HFF-Myc (cell line): ENCODE results near the gene UNC13A.
"Not testable (repeated sequence)": the region's sequence is repeated elsewhere in the genome, so short reads cannot be mapped to it uniquely, and the experiment has no call there.

ENCODE experiments used
- DNase-seq: peaks from one replicate; pipeline ENCODE4 v3.0.0-alpha.2; 2011; ENCODE audit warnings: low read depth; ENCODE audit errors: extremely low read depth
- H3K4me3 ChIP-seq: replicated peaks from 2 replicates; pipeline ENCODE4 v1.5.1; 2011; ENCODE audit warnings: low read depth, mild to moderate bottlenecking, control low read depth, low read length
- TF ChIP-seq, protein P1 (sequence below): IDR thresholded peaks from 2 replicates; pipeline ENCODE4 v1.5.1; 2012; ENCODE audit warnings: mild to moderate bottlenecking, low read depth, low read length, control low read depth; ENCODE audit errors: missing control alignments

UNC13A gene

DNA sequence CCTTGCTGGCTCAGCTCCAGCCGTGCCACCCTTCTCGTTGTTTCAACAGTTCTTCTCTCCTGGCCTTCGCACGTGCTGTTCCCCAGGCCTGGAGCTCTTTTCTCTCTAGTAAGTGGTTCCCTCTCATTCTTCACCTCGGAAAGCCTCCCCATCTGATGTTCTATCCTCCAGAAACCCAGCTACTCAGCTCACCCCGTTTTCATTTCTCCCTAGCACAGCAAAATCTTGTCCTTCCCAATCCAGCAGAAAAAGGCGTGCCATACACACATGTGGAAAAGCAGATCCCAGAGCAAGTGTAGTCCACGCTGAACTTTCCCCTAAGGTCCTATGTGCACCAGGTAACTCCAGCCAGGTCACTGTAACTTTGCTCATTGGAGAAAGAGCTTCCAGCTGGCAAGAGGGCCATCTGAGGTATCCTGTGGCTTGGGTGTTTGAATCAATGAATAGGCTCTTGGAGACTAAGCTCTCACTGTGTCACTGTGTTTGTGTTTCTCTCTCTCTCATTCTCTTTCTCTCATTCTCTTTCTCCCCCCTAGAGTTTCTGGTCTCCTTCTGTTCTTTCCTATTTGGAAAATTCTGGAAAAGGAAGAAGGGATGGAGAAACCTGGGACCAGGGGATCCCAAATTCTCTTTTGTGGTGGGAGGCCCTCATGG is 83.7 kb downstream of the UNC13A start:
- DNase-seq = no peak
- no peak overlapping the region for H3K4me3 ChIP-seq
- TF ChIP-seq, protein P1, sequence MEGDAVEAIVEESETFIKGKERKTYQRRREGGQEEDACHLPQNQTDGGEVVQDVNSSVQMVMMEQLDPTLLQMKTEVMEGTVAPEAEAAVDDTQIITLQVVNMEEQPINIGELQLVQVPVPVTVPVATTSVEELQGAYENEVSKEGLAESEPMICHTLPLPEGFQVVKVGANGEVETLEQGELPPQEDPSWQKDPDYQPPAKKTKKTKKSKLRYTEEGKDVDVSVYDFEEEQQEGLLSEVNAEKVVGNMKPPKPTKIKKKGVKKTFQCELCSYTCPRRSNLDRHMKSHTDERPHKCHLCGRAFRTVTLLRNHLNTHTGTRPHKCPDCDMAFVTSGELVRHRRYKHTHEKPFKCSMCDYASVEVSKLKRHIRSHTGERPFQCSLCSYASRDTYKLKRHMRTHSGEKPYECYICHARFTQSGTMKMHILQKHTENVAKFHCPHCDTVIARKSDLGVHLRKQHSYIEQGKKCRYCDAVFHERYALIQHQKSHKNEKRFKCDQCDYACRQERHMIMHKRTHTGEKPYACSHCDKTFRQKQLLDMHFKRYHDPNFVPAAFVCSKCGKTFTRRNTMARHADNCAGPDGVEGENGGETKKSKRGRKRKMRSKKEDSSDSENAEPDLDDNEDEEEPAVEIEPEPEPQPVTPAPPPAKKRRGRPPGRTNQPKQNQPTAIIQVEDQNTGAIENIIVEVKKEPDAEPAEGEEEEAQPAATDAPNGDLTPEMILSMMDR = no peak

DNA sequence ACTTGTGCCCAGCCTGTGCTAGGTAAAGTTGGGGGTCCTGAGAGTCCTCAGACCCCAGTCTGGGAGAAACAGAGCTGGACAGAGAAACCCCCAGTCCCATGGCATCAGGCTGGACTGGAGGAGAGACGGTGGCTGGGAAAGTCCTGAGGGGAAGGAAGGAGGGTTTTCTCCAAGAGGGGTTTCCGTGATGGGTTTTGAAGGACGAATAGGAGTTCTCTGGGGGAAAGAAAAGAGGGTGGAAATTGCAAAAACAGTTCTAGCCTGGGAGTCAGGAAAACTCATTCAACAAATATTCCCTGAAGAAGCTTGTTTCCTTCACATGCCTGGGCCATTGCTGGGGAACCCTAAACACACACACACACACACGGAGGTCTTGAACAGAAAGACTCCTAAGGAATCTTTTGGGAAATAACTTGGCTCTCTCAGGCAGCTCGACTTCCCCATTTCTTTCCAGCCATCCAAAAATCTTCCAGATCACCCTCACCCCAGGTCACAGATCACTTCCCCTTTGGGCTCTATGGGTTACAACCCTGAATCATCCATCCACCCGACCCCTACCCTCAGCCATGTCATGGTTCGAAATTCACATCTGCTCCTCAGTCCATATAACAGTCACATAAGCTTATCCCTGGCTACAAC is 85.2 kb downstream of the UNC13A start:
- TF ChIP-seq, protein P1 = no peak
- DNase-seq = no peak
- no peak overlapping the region for H3K4me3 ChIP-seq

DNA sequence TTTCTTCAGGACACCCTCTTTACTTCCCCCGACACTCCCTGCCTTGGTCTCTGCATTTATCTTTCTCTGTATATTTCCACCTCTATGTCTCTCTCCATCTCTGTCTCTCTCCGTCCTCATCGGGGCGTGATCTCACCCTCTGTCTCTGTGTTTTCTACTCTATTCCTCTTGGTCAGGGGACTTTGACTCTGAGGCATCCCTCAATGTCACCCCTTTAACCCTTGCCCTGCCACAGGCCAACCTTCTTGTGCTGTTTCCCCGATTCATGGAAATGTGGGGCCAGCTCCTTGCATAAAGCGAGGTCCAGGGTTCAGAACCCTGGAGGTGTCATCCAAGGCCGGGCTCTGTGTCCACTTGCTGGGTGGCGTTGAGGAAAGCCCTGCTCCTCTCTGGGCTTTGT is 85.9 kb downstream of the UNC13A start:
- DNase-seq = no peak
- TF ChIP-seq, protein P1 = no peak
- no peak overlapping the region for H3K4me3 ChIP-seq

DNA sequence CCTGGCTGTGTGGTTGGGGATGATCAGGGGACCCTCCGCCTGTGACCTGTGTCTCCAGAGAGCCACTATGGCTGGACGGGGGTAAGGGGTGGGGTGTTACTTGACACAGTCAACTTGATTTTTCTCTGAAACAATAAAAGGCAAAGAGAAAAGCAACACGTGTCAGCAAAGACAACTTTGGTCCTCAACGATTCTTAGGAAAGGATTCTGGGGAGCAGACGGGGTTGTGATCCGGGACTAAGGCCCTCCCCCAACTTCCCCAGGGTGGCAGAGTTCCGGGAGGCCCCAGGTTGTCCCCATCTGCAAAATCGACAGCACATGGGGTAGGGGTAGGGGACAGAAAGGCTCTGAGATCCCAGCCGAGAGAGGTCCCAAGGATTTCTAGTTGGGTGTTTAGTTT is 86.5 kb downstream of the UNC13A start:
- DNase-seq = no peak
- TF ChIP-seq, protein P1 = no peak
- H3K4me3 ChIP-seq = no peak overlapping the region

DNA sequence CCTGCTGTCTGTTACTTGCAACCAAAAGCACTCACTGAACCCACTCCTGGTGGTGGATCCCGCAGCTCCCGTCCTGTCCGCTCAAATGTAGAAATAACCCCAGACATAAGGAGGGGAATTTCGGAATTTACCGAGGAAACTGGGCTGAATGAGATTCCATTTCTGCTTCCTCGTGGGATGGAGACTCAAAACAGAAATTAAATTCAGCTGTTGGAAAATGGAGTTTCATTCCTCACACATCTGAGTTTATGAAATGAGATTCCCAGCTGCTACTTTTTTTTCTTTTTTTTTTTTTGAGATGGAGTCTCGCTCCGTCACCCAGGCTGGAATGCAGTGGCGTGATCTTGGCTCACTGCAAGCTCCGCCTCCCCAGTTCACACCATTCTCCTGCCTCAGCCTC is 88.4 kb downstream of the UNC13A start:
- H3K4me3 ChIP-seq = no peak overlapping the region
- no peak for DNase-seq
- TF ChIP-seq, protein P1 = no peak

DNA sequence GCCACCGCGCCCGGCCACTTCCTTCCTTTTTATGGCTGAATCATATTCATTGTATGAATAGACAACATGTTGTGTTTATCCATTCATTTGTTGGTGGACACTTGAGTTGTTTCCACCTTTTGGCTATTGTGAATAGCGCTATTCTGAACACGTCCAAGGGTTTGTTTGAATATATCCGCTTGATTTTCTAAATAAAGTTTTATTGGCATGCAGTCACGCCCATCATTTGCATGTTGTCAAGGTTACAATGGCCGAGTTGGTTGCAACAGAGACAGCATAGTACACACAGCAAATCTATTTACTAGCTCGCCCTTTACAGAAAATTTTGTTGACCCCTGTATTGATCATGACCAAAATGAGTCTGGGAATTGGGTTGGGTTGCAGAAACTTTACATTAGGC is 89.2 kb downstream of the UNC13A start:
- DNase-seq = no peak
- H3K4me3 ChIP-seq = no peak overlapping the region
- TF ChIP-seq, protein P1 = no peak

DNA sequence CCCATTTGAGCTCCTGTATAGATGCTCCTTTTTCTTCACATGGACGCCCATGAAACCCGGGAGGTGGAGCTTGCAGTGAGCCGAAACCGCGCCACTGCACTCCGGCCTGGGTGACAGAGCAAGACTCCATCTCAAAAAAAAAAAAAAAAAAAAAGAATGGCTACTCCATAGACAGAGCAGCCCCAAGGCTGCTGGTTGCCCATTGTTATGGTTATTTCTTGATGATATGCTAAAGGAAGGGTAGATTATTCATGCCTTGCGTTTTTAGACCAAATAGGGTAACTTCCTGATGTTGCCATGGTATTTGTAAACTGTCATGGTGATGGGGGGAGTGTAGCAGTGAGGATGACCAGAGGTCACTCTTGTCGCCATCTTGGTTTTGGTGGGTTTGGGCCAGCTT is 90.1 kb downstream of the UNC13A start:
- DNase-seq, H3K4me3 ChIP-seq: not testable (repeated sequence)

DNA sequence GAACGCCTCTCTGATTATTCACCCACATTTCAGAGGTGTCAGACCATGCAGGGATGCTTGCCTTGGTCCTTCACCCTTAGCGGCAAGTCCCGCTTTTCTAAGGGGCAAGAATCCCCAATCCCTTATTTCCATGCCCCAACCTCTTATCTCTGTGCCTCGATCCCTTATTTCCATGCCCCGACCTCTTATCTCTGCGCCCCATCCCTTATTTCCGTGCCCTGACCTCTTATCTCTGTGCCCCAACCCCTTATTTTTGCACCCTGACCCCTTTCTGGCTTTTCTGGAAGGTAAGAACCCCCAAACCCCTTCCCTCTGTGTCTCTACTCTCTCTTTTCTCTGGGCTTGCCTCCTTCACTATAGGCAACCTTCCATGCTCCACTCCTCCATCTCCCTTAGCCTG is 93.9 kb downstream of the UNC13A start:
- DNase-seq, H3K4me3 ChIP-seq: not testable (repeated sequence)
